ENCODE data around the gene KIF5A. TPM values are rescaled to one million over a fixed set of nuclear protein-coding genes. Genes with fewer than 3 reads are reported as not detected.

KIF5A gene
- total and polyA plus RNA-seq, 2 of the 4 experiments (the other 2 are of a cell fraction) = 0.15 to 0.18 TPM

- no peaks in the 10 kb centered on the region for H3K27me3 ChIP-seq (ENCODE audit: control insufficient read depth, insufficient read depth, low read length)
- no peaks in the 10 kb centered on the region for H3K9me3 ChIP-seq (ENCODE audit: control insufficient read depth, insufficient read depth, low read length)
- 10% methylated on average over 2 of the region's 8 CpGs; no CpG with 5 or more reads in 1 of the 2 experiments for WGBS, 2 experiments (ENCODE audit: extremely low coverage in 2 of 2, insufficient read length in 1 of 2)
- H2AK9ac ChIP-seq (replicated peaks; ENCODE audit: low read depth, low read length, poor library complexity) = peak overlapping the region; percentile 100
- CTCF ChIA-PET = interaction anchor here (1.2 kb wide), 1 partner anchor 18 kb away, joined by 3 read pairs; no protein-coding TSS in a partner anchor
- peaks cover 22% of the 10 kb centered on the region for H3K4me1 ChIP-seq (ENCODE audit: control insufficient read depth, insufficient read depth, low read length)
- peak overlapping the region; percentile 100 for H3K23ac ChIP-seq (ENCODE audit: low read depth, low read length)
- H2BK120ac ChIP-seq (ENCODE audit: low read depth, low read length) = peak overlapping the region; percentile 83; the same call in 1 of the 2 replicates
- no peak overlapping the region for H2BK20ac ChIP-seq (ENCODE audit: low read depth, low read length)
- H3K9me1 ChIP-seq (ENCODE audit: insufficient read depth, low read length) = peaks cover 16% of the 10 kb centered on the region
- peak overlapping the region; percentile 98 for H3K56ac ChIP-seq (ENCODE audit: extremely low read depth, insufficient read depth, low read length)
- H3K36me3 ChIP-seq (ENCODE audit: control insufficient read depth, insufficient read depth, low read length) = peaks cover 44% of the 10 kb centered on the region
- peaks cover 74% of the 10 kb centered on the region for H4K20me1 ChIP-seq (ENCODE audit: insufficient read depth, low read length)
- H3K18ac ChIP-seq (ENCODE audit: low read depth, low read length) = peak overlapping the region; percentile 95
- H4K91ac ChIP-seq (ENCODE audit: insufficient read depth, low read depth, low read length) = peak overlapping the region; percentile 93
- no TSS peak for BruUV-seq (replicated peaks)
- peak overlapping the region; percentile 87 for H3K4me2 ChIP-seq (ENCODE audit: low read depth, low read length)
- peak overlapping the region; percentile 95 for H3K4me3 ChIP-seq (ENCODE audit: insufficient read depth, low read depth, low read length)
- in situ Hi-C loops (cut with MboI; ENCODE audit: low sequenced_read_pairs) = no loop called here
- H2BK15ac ChIP-seq (ENCODE audit: low read depth, low read length) = no peak overlapping the region
- peak overlapping the region; percentile 100 for H3K9ac ChIP-seq (ENCODE audit: low read depth, low read length)
- TF ChIP-seq, protein P1, sequence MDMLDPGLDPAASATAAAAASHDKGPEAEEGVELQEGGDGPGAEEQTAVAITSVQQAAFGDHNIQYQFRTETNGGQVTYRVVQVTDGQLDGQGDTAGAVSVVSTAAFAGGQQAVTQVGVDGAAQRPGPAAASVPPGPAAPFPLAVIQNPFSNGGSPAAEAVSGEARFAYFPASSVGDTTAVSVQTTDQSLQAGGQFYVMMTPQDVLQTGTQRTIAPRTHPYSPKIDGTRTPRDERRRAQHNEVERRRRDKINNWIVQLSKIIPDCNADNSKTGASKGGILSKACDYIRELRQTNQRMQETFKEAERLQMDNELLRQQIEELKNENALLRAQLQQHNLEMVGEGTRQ (IDR thresholded peaks at IDR 0.05; ENCODE audit: low read depth, low read length) = no peak
- TF ChIP-seq MAZ (IDR thresholded peaks at IDR 0.05; ENCODE audit: borderline replicate concordance, low read depth, low read length) (no peak), RCOR1 (IDR thresholded peaks at IDR 0.05; ENCODE audit: insufficient replicate concordance, low read length) (no peak), RFX5 (IDR thresholded peaks at IDR 0.05; ENCODE audit: low read depth, low read length) (no peak), MXI1 (IDR thresholded peaks at IDR 0.05; ENCODE audit: borderline replicate concordance, low read depth, low read length) (no peak), CTCF (conservative IDR thresholded peaks at IDR 0.05; ENCODE audit: low read depth, low read length) (0 out of 2 replicates have a peak, but pooled peaks have one; percentile 2)
- DNase-seq (no peak), ATAC-seq (ENCODE audit: low read depth) (no peak)
- intact Hi-C loops (cut with micrococcal nuclease) = no loop called here
- peaks cover 18 to 78% of the 10 kb centered on the region in 2 experiments for H3K79me1 ChIP-seq (ENCODE audit: low read depth in 1 of 2, low read length in 2 of 2)
- peak overlapping the region; percentile 47 to 92; a peak in 2 of 4 replicates for H4K8ac ChIP-seq (ENCODE audit: low read depth in 2 of 2, low read length in 2 of 2)
- peak overlapping the region; percentile 100 for H3K4ac ChIP-seq (ENCODE audit: low read depth, low read length)
- dilution Hi-C loops (cut with HindIII; ENCODE audit: low sequenced_read_pairs, unreplicated experiment) = no loop called here
- peak overlapping the region; percentile 20 for H4K5ac ChIP-seq (ENCODE audit: low read depth, low read length)
- peak overlapping the region; percentile 89 for H2AFZ ChIP-seq (replicated peaks; ENCODE audit: low read length, poor library complexity)
- peak overlapping the region; percentile 96 for H2BK5ac ChIP-seq (ENCODE audit: low read depth, low read length, poor library complexity, severe bottlenecking)
- peak overlapping the region; percentile 100 for H2AK5ac ChIP-seq (ENCODE audit: low read depth, low read length)
- peak overlapping the region; percentile 100 for H3K14ac ChIP-seq (replicated peaks; ENCODE audit: low read depth, low read length)
- peak overlapping the region; percentile 99 for H3K27ac ChIP-seq (ENCODE audit: insufficient read depth, low read length)
- POLR2A ChIA-PET (ENCODE audit: unreplicated experiment) = interaction anchor here (1.1 kb wide), 1 partner anchor 16 kb away, joined by 6 read pairs; no protein-coding TSS in a partner anchor
Observed at GRCh38 chr12:57519796-57520052, 30.1 kb upstream of the KIF5A start.
